NT2/D1 (cell line): ENCODE measurements around the gene LRMDA.
"Not testable (repeated sequence)": the region's sequence is repeated elsewhere in the genome, so short reads cannot be mapped to it uniquely, and the experiment has no call there.

Source experiments
- DNase-seq: peaks from one replicate; pipeline ENCODE4 v3.0.0-alpha.2; 2011; ENCODE audit warnings: low read depth, low spot score
- H3K27me3 ChIP-seq: 2 replicates; pipeline ENCODE4 v1.6.0; 2011; ENCODE audit warnings: mild to moderate bottlenecking; ENCODE audit not compliant: insufficient read length, insufficient read depth
- H3K36me3 ChIP-seq: 2 replicates; pipeline ENCODE4 v1.6.1; 2011; ENCODE audit warnings: mild to moderate bottlenecking, low read length, mixed read lengths; ENCODE audit not compliant: insufficient read depth, insufficient read length
- H3K4me1 ChIP-seq: 2 replicates; pipeline ENCODE4 v1.5.1; 2011; ENCODE audit not compliant: insufficient read depth, insufficient read length
- H3K4me3 ChIP-seq: 2 replicates; pipeline ENCODE4 v1.5.1; 2011; ENCODE audit warnings: low read depth; ENCODE audit not compliant: insufficient read length
- H3K9ac ChIP-seq: 2 replicates; pipeline ENCODE4 v1.6.0; 2011; ENCODE audit warnings: low read depth; ENCODE audit not compliant: insufficient read length
- H3K9me3 ChIP-seq: 2 replicates; pipeline ENCODE4 v1.5.1; 2011; ENCODE audit warnings: mild to moderate bottlenecking, low read length; ENCODE audit not compliant: insufficient read depth
- SUZ12 ChIP-seq: IDR thresholded peaks from 2 replicates; pipeline ENCODE4 v1.6.1; 2011; ENCODE audit not compliant: insufficient read length, insufficient read depth; ENCODE audit errors: extremely low read depth
- YY1 ChIP-seq: IDR thresholded peaks from 2 replicates; pipeline ENCODE4 v1.6.1; 2011; ENCODE audit not compliant: insufficient read length, insufficient read depth
- ZNF274 ChIP-seq: IDR thresholded peaks from 2 replicates; pipeline ENCODE4 v1.6.1; 2011; ENCODE audit warnings: mild to moderate bottlenecking, low read depth, low read length

Gene LRMDA

GRCh38 chr10:76577455-76577854 lies 1146.0 kb downstream of the LRMDA start:
- DNase-seq: no peak
- no peak for TF ChIP-seq YY1
- no peak for TF ChIP-seq ZNF274
- TF ChIP-seq SUZ12: no peak
- Histone ChIP-seq H3K9ac (no peak overlapping the region), H3K27me3 (no peaks in the 10 kb centered on the region), H3K36me3 (no peaks in the 10 kb centered on the region), H3K9me3 (peaks cover 10% of the 10 kb centered on the region; the same call in 1 of the 2 replicates), H3K4me1 (no peaks in the 10 kb centered on the region), H3K4me3 (no peak overlapping the region)

- H3K9ac ChIP-seq: no peak overlapping the region
- DNase-seq: no peak
- no peak for TF ChIP-seq YY1
- no peak for TF ChIP-seq ZNF274
- H3K4me3 ChIP-seq: no peak overlapping the region
- no peaks in the 10 kb centered on the region for H3K27me3 ChIP-seq
- no peaks in the 10 kb centered on the region for H3K9me3 ChIP-seq
- H3K4me1 ChIP-seq: no peaks in the 10 kb centered on the region
- no peaks in the 10 kb centered on the region for H3K36me3 ChIP-seq
These were observed 1150.3 kb downstream of the LRMDA start for GRCh38 chr10:76581506-76582256.

- no peak for DNase-seq
- Histone ChIP-seq H3K27me3 (no peaks in the 10 kb centered on the region), H3K4me1 (no peaks in the 10 kb centered on the region), H3K4me3 (no peak overlapping the region), H3K9me3 (no peaks in the 10 kb centered on the region), H3K9ac (no peak overlapping the region), H3K36me3 (no peaks in the 10 kb centered on the region)
- TF ChIP-seq YY1 (no peak), ZNF274 (no peak), SUZ12 (no peak)
These were observed 1151.1 kb downstream of the LRMDA start for GRCh38 chr10:76582531-76582930.

- H3K9me3 ChIP-seq: no peaks in the 10 kb centered on the region
- no peak for DNase-seq
- TF ChIP-seq SUZ12: no peak
- no peak for TF ChIP-seq YY1
- no peak for TF ChIP-seq ZNF274
- H3K4me3 ChIP-seq: no peak overlapping the region
- no peak overlapping the region for H3K9ac ChIP-seq
- H3K4me1 ChIP-seq: no peaks in the 10 kb centered on the region
- no peaks in the 10 kb centered on the region for H3K36me3 ChIP-seq
- no peaks in the 10 kb centered on the region for H3K27me3 ChIP-seq
These were observed 1152.3 kb downstream of the LRMDA start for GRCh38 chr10:76583711-76584161.

- H3K36me3 ChIP-seq, H3K9ac ChIP-seq, H3K9me3 ChIP-seq, H3K4me1 ChIP-seq, H3K4me3 ChIP-seq, DNase-seq, H3K27me3 ChIP-seq: not testable (repeated sequence)
These were observed 1153.0 kb downstream of the LRMDA start for GRCh38 chr10:76584466-76584865.
